Eye (tissue), 1 donor: Measurements from ENCODE around the gene SFTA2.
"Not testable (repeated sequence)": the region's sequence is repeated elsewhere in the genome, so short reads cannot be mapped to it uniquely, and the experiment has no call there.

Source experiments
- DNase-seq: peaks from one replicate; pipeline ENCODE4 v3.0.0-alpha.2; 2015

SFTA2 gene

GRCh38 chr6:30912746-30913520, 19.0 kb downstream of the SFTA2 start:
- no peak for DNase-seq

GRCh38 chr6:30910473-30910872, 21.5 kb downstream of the SFTA2 start:
- DNase-seq, result not testable (repeated sequence)

GRCh38 chr6:30908700-30909099, 23.3 kb downstream of the SFTA2 start:
- DNase-seq, result no peak

- peak; percentile 99 for DNase-seq
These were observed 24.0 kb downstream of the SFTA2 start, which contains the start of gene GTF2H4 for GRCh38 chr6:30907758-30908591. TSS of gene GTF2H4 (plus strand) at chr6:30908207.

- DNase-seq, result not testable (repeated sequence)
These were observed 24.6 kb downstream of the SFTA2 start for GRCh38 chr6:30907290-30907757.

GRCh38 chr6:30903236-30903635, 28.7 kb downstream of the SFTA2 start:
- DNase-seq, result no peak

GRCh38 chr6:30902709-30903108, 29.3 kb downstream of the SFTA2 start:
- DNase-seq, result no peak

GRCh38 chr6:30902196-30902595, 29.8 kb downstream of the SFTA2 start:
- not testable (repeated sequence) for DNase-seq

GRCh38 chr6:30901436-30901835, 30.5 kb downstream of the SFTA2 start:
- DNase-seq, result no peak

GRCh38 chr6:30900863-30901417, 31.0 kb downstream of the SFTA2 start:
- DNase-seq, result no peak

GRCh38 chr6:30898750-30899360, 33.1 kb downstream of the SFTA2 start:
- DNase-seq, result no peak

GRCh38 chr6:30897882-30898281, 34.1 kb downstream of the SFTA2 start:
- DNase-seq, result no peak

GRCh38 chr6:30896541-30896940, 35.4 kb downstream of the SFTA2 start:
- no peak for DNase-seq

GRCh38 chr6:30895343-30895742, 36.6 kb downstream of the SFTA2 start:
- DNase-seq, result no peak

- DNase-seq, result no peak
These were observed 37.0 kb downstream of the SFTA2 start for GRCh38 chr6:30894935-30895334.

GRCh38 chr6:30894381-30894780, 37.6 kb downstream of the SFTA2 start:
- no peak for DNase-seq

- DNase-seq, result no peak
These were observed 38.3 kb downstream of the SFTA2 start for GRCh38 chr6:30893666-30894065.

GRCh38 chr6:30893001-30893591, 38.9 kb downstream of the SFTA2 start:
- DNase-seq, result no peak

- no peak for DNase-seq
These were observed 40.0 kb downstream of the SFTA2 start for GRCh38 chr6:30891816-30892538.

- DNase-seq, result no peak
These were observed 40.6 kb downstream of the SFTA2 start for GRCh38 chr6:30891450-30891723.

GRCh38 chr6:30890646-30891449, 41.1 kb downstream of the SFTA2 start:
- DNase-seq, result no peak
